Fibroblast of pulmonary artery (primary cell): ENCODE results near the gene IQSEC1.

Experiments used
- DNase-seq: peaks from one replicate; pipeline ENCODE4 v3.0.0-alpha.2; 2010; ENCODE audit warnings: low read depth
- H3K4me3 ChIP-seq: replicated peaks from 2 replicates; pipeline ENCODE4 v1.5.1; 2011; ENCODE audit warnings: low read depth, mild to moderate bottlenecking, control low read depth, low read length, moderate library complexity
- TF ChIP-seq, protein P1 (sequence below): IDR thresholded peaks from 2 replicates; pipeline ENCODE4 v1.5.1; 2011; ENCODE audit warnings: mild to moderate bottlenecking, control low read depth, low read length, inconsistent platforms; ENCODE audit errors: missing control alignments

Gene IQSEC1

GRCh38 chr3:12940854-12941253 lies 132.4 kb downstream of the IQSEC1 start:
- no peak for DNase-seq
- no peak overlapping the region for H3K4me3 ChIP-seq
- TF ChIP-seq, protein P1, sequence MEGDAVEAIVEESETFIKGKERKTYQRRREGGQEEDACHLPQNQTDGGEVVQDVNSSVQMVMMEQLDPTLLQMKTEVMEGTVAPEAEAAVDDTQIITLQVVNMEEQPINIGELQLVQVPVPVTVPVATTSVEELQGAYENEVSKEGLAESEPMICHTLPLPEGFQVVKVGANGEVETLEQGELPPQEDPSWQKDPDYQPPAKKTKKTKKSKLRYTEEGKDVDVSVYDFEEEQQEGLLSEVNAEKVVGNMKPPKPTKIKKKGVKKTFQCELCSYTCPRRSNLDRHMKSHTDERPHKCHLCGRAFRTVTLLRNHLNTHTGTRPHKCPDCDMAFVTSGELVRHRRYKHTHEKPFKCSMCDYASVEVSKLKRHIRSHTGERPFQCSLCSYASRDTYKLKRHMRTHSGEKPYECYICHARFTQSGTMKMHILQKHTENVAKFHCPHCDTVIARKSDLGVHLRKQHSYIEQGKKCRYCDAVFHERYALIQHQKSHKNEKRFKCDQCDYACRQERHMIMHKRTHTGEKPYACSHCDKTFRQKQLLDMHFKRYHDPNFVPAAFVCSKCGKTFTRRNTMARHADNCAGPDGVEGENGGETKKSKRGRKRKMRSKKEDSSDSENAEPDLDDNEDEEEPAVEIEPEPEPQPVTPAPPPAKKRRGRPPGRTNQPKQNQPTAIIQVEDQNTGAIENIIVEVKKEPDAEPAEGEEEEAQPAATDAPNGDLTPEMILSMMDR, result no peak

DNA sequence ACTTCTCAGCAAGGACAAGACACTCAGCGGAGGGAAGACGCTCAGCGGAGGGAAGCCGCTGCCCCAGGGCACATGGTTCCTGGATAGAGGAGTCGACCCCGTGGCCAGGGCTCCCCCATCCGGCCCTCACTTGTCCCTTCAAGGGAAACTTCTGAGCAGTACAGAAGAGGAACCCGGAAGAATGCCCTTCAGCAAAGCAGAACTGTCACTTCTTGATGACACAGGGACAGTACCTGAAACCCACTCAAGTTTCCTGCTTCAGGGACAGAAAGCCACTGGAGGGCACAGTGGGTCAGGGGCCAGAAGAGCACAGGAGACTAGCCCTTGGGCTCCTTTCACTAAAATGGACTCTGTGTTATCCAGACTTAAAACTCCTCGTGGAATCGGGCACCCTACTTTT lies 134.1 kb downstream of the IQSEC1 start:
- no peak for DNase-seq
- no peak overlapping the region for H3K4me3 ChIP-seq
- TF ChIP-seq, protein P1, result no peak

- peak; percentile 45 for DNase-seq
- TF ChIP-seq, protein P1, result no peak
- H3K4me3 ChIP-seq, result no peak overlapping the region
Observed at GRCh38 chr3:12938258-12938711, 134.9 kb downstream of the IQSEC1 start.

- TF ChIP-seq, protein P1, result no peak
- no peak for DNase-seq
- no peak overlapping the region for H3K4me3 ChIP-seq
Observed at GRCh38 chr3:12935861-12936830, 137.1 kb downstream of the IQSEC1 start.

DNA sequence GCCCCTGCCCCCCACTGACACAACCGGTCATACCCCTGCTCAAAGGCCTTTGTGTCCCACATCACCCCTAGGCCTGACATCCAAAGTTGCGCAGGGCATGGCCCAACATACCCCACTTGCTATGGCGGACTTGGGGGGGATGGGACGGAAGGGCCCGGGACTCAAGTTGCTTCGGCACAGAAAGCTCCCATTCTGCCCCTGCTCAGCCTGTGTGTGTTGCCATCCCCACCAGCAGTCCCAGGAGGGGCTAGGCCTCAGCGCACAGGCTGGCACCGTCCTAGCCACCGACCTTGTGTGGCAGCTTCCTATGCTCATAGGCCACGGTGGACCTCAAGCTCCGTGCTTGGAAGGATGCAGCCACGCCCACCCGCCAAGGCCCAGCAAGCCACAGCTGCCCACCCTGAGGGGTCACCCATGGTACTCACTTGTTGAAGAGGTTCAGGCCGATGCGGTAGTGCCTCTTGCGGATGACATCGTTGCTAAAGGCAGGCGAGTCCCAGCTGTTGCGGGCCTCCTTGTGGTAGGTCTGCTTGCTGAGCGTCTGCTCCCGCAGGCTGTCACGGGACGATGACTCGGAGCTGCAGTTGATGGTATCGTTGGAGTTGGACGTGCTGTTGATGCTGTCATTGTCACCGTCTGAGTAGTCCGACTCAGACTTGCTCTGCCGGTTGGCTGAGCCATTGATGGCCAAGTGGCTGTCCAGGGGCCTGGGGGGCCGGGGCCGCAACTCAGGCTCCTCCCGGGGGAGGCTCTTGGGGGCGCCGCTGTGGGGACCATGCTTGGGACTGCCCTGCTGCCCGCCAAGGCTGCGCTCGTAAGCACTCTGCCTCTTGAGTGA lies 138.0 kb downstream of the IQSEC1 start:
- TF ChIP-seq, protein P1, result no peak
- no peak overlapping the region for H3K4me3 ChIP-seq

GRCh38 chr3:12934431-12934830 lies 138.8 kb downstream of the IQSEC1 start:
- TF ChIP-seq, protein P1, result no peak
- peak; percentile 61 for DNase-seq
- no peak overlapping the region for H3K4me3 ChIP-seq

More for the DNA sequence above, 138.0 kb downstream of the IQSEC1 start:
- DNase-seq, result no peak
